LHCN-M2 (cell line): ENCODE results near the gene UNC13D. TPM values are rescaled to one million over a fixed set of nuclear protein-coding genes. Genes with fewer than 3 reads are reported as not detected.
A peak's percentile ranks its signal among the peaks of the same experiment; 100 is the strongest.

ENCODE experiments used
- DNase-seq: peaks from one replicate; pipeline ENCODE4 v3.0.0-alpha.2; 2012; ENCODE audit warnings: low read depth
- total RNA-seq: library from RNA; depleted of rRNA; stranded (reverse); fragments of >200 nt; gene quantifications from 2 replicates; pipeline ENCODE4 v1.2.3, GENCODE V29; 2014

UNC13D gene
- total RNA-seq, 1 experiment from 2014 or later, result 0.69 TPM

GRCh38 chr17:75834928-75835653 is 9.1 kb downstream of the UNC13D start:
- DNase-seq, result no peak

DNA sequence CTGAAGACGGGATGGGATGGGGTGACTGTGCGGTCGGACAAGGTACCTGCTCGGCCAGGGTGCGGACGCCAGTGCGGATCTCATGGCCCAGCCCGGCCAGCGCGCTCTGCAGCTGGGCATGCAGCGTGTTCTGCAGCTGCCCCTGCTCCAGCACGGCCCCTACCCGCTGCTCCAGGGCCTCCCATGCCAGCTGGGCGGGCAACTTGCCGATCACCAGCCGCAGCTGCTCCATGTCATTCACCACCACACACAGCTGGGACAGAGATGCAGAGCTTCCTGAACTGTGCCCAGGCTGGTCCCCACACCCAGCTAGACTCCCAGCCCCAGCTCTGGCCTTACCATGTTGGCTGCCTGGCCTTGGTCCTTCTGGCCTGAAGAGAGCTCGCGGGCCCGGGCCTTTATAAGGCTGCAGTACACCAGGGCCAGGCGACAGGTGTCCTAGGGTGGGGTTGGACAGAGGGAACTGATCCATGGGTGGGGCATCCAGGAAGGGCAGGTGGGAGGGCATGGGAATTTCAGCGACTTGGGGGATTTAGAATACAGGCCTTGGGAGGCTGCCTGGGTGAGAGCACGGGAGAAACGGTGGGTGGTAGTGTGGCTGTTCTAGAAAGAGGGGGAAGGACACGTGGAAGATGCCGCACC is 9.8 kb downstream of the UNC13D start:
- DNase-seq, result peak; percentile 82

DNA sequence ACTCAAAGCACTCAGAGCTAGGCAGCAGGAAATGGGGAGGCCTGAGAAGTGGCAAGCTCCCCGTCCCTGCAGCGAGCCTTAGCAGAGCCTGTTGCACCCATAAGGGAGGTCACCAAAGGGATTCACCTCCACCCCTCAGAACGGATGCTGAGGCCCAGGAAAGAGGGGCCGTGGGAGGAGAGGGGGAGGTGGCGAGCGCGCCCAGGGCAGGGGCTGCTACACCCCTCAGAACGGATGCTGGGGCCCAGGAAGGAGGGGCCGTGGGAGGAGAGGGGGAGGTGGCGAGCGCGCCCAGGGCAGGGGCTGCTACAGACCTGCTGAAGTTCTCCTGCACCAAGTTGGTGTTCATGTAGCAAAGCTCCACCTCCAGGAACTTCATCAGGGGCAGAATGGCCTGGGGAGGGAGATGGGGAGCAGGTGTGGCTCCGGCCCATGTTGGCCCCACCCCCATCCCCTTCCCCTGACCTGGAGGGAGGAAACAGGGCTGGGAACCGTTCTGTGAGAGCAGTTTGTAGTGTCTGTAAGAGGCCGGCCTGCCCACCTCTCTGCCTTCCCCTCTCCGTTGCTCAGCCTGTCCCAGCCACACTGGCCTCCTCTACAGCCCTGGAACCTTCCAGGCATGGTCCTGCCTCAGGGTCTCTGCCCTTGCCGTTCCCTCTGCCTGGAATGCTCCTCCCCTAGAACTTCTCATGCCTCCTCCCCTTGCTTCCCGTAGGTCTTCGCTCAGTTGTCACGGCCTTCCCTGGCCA is 11.4 kb downstream of the UNC13D start:
- no peak for DNase-seq

GRCh38 chr17:75832164-75832651 is 12.0 kb downstream of the UNC13D start:
- DNase-seq, result peak; percentile 85

DNA sequence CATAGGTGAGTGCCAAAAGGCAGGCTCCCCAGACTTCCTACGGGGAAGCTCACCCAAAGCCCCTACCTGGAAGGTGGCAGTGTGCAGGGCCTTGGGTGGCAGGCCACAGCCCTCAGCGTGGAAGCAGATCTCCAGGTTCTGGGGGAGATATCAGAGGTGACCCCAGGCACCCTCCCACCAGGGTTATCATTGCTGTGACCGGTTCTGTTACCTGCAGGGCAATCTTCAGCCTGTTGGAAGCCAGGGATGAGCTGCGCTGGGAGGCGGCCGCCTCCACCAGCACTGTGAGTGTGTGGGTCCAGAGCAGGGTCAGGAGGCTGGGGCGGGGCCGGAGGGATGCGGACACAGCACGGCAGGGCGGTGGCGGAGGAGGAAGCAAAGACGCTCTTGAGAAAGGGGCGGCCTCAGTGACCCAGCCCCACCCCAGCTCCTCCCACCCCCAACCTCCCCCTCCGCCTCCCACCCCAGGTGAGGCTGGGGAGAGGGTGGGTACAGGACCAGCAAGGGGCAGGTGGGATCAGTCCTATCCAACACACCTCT is 13.1 kb downstream of the UNC13D start:
- DNase-seq, result no peak

DNA sequence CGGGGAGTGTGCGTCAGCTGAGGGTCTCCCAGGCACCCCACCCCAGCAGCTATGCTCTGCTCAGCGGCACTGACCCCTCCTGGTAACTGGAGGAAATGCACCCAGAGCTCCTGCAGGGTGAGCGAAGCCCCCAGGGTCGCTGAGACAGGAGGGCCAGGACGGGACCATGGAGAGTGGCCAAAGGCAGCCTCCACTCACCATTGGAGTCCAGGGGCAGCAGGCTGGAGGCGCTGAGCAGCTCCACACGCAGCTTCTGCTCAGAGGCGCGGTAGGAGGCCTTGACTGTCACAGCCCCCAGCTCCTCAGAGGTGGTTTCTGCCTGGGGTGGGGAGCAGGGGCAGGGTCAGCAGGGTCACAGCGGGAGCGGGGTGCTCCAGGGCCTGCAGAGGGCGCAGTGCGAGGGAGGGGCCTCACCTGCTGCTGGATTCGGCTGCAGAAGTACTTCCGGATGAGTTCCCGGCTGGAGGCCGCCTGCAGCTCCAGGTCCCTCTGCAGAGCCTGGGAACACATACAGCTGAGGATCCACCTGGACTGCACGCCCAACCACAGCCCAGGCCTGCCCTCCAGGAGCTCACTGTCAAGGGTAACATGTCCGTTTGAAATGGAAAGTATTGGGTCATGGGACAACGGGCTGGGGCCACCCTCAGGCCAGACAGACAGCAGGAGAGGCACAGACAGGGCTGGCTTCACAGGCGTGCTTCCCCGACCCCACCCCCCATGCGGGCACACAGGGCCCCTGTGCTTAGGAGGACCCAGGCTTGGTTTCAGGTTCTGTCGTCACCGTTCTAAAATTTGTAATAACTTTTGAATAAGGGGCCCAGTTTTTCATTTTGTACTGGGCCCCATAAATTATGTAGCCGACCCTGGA is 13.8 kb downstream of the UNC13D start:
- DNase-seq, result no peak

DNA sequence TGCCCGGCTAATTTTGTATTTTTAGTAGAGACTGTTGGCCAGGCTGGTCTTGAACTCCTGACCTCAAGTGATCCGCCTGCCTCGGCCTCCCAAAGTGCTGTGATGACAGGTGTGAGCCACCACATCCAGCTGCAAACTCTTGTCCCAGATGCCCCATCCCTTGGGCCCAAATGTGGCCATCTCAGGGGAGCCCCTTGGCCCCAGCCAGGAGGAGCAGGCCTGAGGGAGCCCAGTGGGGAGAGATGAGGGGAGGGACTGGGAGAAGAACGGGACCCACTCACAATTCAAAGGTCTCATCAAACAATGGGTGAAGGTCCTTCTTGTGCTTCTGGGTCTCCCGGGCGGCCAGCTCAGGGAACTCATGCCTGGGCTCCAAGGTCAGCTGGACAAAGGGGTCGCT is 14.5 kb downstream of the UNC13D start:
- DNase-seq, result no peak

- DNase-seq, result no peak
Measured at GRCh38 chr17:75828741-75829140, 15.5 kb downstream of the UNC13D start.

- no peak for DNase-seq
Measured at GRCh38 chr17:75828076-75828400, 16.2 kb downstream of the UNC13D start.

GRCh38 chr17:75827308-75828075 is 16.7 kb downstream of the UNC13D start:
- DNase-seq, result peak; percentile 43

DNA sequence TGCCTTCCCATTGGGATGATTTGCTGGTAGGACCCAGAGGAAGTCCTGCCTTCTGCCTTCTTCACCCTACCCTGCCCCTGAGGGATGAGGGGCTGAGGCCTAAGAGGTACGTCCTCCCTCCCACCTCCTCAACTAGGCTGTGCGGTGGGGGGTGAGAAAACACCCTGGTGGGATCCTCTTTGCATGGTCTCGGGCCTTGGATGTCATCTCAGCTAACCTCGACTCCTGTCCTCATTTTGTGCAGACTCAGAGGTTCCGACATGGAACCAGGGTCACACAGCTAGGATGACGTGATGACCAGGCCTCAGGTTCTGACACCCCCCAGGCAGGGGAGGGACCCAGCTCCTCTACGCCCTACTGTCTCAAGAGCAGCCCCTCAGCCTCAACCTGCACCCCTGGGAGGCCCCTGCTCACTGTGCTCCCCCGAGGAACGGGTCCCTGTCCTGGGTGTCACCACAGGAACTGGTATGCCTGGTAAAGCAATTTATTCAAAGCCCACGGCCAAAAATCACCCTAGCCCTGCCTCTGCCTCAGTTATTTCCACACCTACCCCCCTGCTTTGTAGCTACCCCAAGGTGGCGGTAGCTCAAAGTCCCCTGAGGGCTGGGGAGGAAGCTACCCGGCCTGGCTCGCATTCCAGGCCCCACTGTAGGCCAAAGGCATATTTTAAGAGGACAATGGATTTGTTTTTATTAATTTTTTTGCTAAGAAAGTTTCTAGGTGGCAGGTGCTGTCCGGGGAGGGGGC is 17.5 kb downstream of the UNC13D start:
- DNase-seq, result no peak

- no peak for DNase-seq
Measured at GRCh38 chr17:75825748-75826370, 18.3 kb downstream of the UNC13D start.

- no peak for DNase-seq
Measured at GRCh38 chr17:75825149-75825552, 19.1 kb downstream of the UNC13D start.

GRCh38 chr17:75824666-75825065 is 19.5 kb downstream of the UNC13D start:
- DNase-seq, result no peak

GRCh38 chr17:75824050-75824552 is 20.1 kb downstream of the UNC13D start:
- DNase-seq, result no peak

DNA sequence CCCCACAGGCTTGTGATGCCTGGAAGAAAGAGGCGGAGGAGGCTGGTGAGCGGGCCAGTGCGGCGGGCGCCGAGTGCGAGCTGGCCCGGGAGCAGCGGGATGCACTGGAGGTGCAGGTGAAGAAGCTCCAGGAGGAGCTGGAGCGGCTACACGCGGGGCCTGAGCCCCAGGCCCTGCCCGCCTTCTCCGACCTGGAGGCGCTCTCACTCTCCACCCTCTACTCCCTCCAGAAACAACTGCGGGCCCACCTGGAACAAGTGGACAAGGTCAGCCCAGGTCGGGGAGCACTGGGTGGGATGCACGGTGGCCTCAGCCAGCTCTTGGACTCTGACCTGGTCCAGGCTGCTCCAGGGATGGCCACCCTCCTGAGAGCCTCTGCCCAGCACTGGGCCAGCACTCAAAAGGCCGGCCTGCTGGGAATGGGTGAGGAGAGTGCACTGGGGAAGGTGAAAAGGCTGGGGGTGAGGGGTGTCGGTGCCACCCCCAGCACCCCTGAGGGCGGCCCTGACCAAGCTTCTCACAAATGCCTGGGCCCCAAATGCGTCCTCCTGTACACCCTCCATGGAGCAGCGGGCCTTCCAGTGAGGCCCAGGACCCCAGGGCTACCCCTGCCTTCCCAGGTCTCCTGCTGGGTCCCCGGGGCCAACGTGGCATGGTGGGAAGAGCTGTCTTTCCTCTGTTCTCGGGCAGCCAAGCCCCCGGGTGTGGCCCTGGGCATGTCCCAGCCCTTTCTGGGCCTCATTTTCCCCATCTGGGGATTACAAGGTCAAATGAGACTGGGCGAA is 20.8 kb downstream of the UNC13D start:
- no peak for DNase-seq

DNA sequence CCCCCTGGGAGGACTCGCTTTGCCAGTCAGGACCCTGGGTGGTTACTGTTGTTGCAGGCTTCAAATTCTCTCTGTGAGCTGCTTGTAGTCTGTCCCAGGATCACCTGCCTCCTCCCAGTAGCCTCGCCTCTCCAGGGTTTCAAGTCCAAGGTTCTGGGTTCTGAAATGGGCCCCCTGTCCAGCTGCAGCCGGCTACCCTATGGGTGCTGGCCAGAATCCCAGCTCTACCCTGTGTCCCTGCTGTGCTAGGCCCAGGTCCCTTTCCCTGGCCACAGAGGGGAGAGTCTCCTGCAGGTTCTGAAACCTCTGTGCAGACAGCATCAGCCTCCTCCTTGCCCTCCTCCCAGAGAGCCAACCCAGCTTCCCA is 21.4 kb downstream of the UNC13D start:
- no peak for DNase-seq

DNA sequence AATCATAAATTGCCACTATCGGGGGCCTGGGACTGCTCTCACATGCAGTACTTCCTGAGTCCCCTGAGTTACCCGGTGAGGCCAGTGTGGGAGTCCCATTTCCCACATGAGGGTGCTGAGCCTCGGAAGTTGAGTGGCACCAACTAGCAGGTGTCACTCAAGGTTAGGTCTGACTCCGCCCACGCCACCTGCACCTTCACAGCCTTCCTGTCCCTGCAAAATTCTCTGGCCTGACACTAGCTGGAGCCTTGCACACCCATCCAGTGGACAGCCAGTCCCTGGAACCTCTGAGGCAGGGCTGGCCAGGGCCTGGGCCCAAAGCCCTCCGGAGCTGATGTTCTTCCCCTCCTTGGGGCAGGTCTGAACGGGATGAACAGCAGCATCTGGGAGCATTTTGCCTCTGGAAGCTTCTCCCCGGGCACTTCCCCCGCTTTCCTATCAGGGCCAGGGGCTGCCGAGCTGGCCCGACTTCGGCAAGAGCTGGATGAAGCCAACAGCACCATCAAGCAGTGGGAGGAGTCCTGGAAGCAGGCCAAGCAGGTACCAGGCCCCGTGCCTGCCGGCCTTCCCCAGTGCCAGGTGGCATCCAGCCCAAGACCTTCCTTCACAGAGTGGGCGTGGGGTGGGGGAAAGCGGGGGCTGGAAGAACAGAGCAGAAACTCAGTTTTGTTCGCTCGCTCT is 21.9 kb downstream of the UNC13D start:
- DNase-seq, result no peak
